Suprapubic skin (tissue), 3 donors: ENCODE results near the gene OR2T8.

Experiments used
- POLR2AphosphoS5 ChIP-seq, 3 donors: sonication (generic); formaldehyde crosslinking; IDR thresholded peaks; one replicate each; pipeline ENCODE4 v1.6.1; 2017; ENCODE audit warnings: antibody characterized with exemption in 3 of 3
- TF ChIP-seq, protein P1 (sequence below), 2 donors: fragments of 200-600 bp in 1 of 2; fragments of 450-650 bp in 1 of 2; sonication (generic) in 1 of 2; IDR thresholded peaks; one replicate each; pipeline ENCODE4 v1.5.1; 2016 to 2019; ENCODE audit warnings: antibody characterized with exemption in 2 of 2, mild to moderate bottlenecking in 1 of 2, moderate library complexity in 1 of 2

DNA sequence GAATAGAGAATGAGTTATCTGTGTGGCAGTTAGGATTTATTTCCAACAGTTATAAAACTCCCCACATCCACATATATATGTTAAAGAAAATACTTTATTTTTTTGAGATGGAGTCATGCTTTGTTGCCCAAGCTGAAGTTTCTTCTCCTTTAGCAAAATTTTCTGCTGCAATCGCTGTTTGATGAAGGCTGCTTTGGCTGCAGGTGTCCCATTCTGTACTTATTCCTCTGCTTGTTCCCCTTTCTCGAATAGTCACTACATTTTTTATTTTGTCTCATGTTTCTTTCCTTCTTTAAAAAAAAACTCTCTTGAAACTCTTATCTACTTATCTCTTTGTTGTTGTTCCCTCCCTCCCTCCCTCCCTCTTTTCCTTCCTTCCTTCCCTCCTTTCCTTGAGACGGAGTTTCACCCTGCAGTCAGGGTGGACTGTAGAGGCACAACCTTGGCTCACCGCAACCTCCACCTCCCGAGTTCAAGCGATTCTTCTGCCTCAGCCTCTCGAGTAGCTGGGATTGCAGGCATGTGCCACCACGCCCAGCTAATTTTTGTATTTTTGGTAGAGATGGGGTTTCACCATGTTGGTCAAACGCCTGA lies 14.0 kb upstream of the OR2T8 start:
- TF ChIP-seq, protein P1, sequence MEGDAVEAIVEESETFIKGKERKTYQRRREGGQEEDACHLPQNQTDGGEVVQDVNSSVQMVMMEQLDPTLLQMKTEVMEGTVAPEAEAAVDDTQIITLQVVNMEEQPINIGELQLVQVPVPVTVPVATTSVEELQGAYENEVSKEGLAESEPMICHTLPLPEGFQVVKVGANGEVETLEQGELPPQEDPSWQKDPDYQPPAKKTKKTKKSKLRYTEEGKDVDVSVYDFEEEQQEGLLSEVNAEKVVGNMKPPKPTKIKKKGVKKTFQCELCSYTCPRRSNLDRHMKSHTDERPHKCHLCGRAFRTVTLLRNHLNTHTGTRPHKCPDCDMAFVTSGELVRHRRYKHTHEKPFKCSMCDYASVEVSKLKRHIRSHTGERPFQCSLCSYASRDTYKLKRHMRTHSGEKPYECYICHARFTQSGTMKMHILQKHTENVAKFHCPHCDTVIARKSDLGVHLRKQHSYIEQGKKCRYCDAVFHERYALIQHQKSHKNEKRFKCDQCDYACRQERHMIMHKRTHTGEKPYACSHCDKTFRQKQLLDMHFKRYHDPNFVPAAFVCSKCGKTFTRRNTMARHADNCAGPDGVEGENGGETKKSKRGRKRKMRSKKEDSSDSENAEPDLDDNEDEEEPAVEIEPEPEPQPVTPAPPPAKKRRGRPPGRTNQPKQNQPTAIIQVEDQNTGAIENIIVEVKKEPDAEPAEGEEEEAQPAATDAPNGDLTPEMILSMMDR (IDR thresholded peaks at IDR 0.05), result no peak
- no peak for TF ChIP-seq POLR2AphosphoS5 (IDR thresholded peaks at IDR 0.05)
